Thoracic aorta (tissue), 2 donors: ENCODE data around the gene TMEM145. TPM values are rescaled to one million over a fixed set of nuclear protein-coding genes. Genes with fewer than 3 reads are reported as not detected.

Source experiments
- ATAC-seq: fragments of 150-250 bp; one replicate; pipeline ENCODE4 v1.8.0; 2017; ENCODE audit warnings: low read depth; ENCODE audit not compliant: insufficient number of reproducible peaks, low FRiP score
- DNase-seq: peaks from one replicate; pipeline ENCODE4 v3.0.0-alpha.2; 2020; ENCODE audit warnings: low spot score
- H3K27ac ChIP-seq, 2 donors: fragments of 200-600 bp; sonication (generic); 1 replicate in 1 of 2; 2 replicates in 1 of 2; pipeline ENCODE4 v1.5.1; 2016; ENCODE audit warnings: mild to moderate bottlenecking in 2 of 2, moderate library complexity in 2 of 2
- H3K27me3 ChIP-seq: fragments of 200-600 bp; sonication (generic); replicated peaks from 2 replicates; pipeline ENCODE4 v1.6.0; 2016; ENCODE audit warnings: mild to moderate bottlenecking; ENCODE audit not compliant: insufficient read depth
- H3K36me3 ChIP-seq: fragments of 200-600 bp; sonication (generic); one replicate; pipeline ENCODE4 v1.5.1; 2016
- H3K4me1 ChIP-seq, 2 donors: fragments of 200-600 bp; sonication (generic); 1 replicate in 1 of 2; 2 replicates in 1 of 2; pipeline versions ENCODE4 v1.5.1 to v1.6.0; 2016; ENCODE audit warnings: low read depth in 2 of 2, mild to moderate bottlenecking in 1 of 2; ENCODE audit not compliant: control insufficient read depth in 1 of 2
- H3K4me3 ChIP-seq: fragments of 200-600 bp; sonication (generic); 2 replicates; pipeline ENCODE4 v1.5.1; 2016; ENCODE audit warnings: mild to moderate bottlenecking
- H3K9me3 ChIP-seq: fragments of 200-600 bp; sonication (generic); 2 replicates; pipeline ENCODE4 v1.5.1; 2016
- CTCF ChIP-seq: fragments of 200-600 bp; sonication (generic); IDR thresholded peaks from one replicate; pipeline ENCODE4 v1.5.1; 2019; ENCODE audit warnings: antibody characterized with exemption
- total RNA-seq, 2 donors: library from RNA; depleted of rRNA; stranded (reverse); fragments of >200 nt; gene quantifications; one replicate each; pipeline versions ENCODE4 v1.1.0 to v1.2.3, GENCODE V29; 2016

Gene TMEM145
- total RNA-seq, 2 donors from 2014 or later, result not detected

DNA sequence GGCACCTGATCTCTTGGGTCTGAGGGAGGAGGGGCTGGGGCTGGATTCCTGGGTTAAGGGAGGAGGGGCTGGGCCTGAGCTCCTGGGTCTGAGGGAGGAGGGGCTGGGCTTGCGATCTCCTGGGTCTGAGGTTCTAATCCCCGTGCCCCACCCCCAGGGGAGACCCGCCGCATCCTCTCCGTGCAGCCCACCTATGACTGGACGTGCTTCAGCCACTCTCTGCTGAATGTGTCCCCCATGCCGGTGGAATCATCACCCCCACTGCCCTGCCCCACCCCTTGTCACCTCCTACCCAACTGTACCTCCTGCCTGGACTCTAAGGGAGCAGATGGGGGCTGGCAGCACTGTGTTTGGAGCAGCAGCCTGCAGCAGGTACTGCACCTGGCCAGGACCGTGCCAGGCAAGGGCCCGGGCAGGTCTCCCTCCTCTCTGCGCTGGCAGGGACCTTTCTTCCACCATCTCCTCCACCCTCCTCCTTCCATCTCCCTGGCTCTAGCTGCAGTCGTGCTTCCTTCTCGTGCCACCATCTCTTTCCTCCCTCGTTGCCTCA lies 49.9 kb downstream of the TMEM145 start:
- Histone ChIP-seq H3K4me1 (peaks cover 0 to 34% of the 10 kb centered on the region in 2 donors), H3K36me3 (peaks cover 2% of the 10 kb centered on the region), H3K9me3 (no peaks in the 10 kb centered on the region), H3K4me3 (no peak overlapping the region), H3K27ac (no peak overlapping the region), H3K27me3 (no peaks in the 10 kb centered on the region)
- no peak for ATAC-seq
- no peak for DNase-seq
- TF ChIP-seq CTCF, result no peak

- Histone ChIP-seq H3K4me3 (no peak overlapping the region), H3K27ac (no peak overlapping the region), H3K4me1 (peaks cover 0 to 34% of the 10 kb centered on the region in 2 donors), H3K9me3 (no peaks in the 10 kb centered on the region), H3K36me3 (no peaks in the 10 kb centered on the region), H3K27me3 (no peaks in the 10 kb centered on the region)
- DNase-seq (no peak), ATAC-seq (no peak)
- no peak for TF ChIP-seq CTCF
Measured at GRCh38 chr19:42363614-42364346, 50.7 kb downstream of the TMEM145 start.

GRCh38 chr19:42366673-42367072 lies 53.6 kb downstream of the TMEM145 start:
- Histone ChIP-seq H3K9me3 (no peaks in the 10 kb centered on the region), H3K4me3 (no peak overlapping the region), H3K27ac (no peak overlapping the region), H3K36me3 (no peaks in the 10 kb centered on the region), H3K4me1 (peaks cover 0 to 19% of the 10 kb centered on the region in 2 donors), H3K27me3 (no peaks in the 10 kb centered on the region)
- DNase-seq (no peak), ATAC-seq (no peak)
- TF ChIP-seq CTCF, result no peak

DNA sequence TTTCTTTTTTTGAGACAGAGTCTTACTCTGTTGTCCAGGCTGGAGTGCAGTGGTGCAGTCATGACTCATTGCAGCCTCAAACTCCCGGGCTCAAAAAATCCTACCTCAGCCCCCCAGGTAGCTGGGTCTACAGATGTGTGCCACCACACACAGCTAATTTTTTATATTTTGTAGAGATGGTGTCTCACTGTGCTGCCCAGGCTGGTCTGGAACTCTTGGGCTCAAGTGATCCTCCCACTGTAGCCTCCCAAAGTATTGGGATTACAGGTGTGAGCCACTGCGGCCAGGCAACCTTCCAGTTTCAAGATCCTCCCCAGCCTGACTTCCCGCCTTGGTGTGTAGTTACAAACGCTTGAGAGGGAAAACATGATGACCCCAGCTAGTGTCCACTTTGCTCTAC lies 54.8 kb downstream of the TMEM145 start:
- Histone ChIP-seq H3K27ac (no peak overlapping the region), H3K9me3 (no peaks in the 10 kb centered on the region), H3K27me3 (no peaks in the 10 kb centered on the region), H3K4me3 (no peak overlapping the region), H3K4me1 (peaks cover 0 to 19% of the 10 kb centered on the region in 2 donors), H3K36me3 (no peaks in the 10 kb centered on the region)
- ATAC-seq (no peak), DNase-seq (no peak)
- no peak for TF ChIP-seq CTCF

- Histone ChIP-seq H3K36me3 (no peaks in the 10 kb centered on the region), H3K9me3 (no peaks in the 10 kb centered on the region), H3K4me3 (no peak overlapping the region), H3K27me3 (no peaks in the 10 kb centered on the region), H3K4me1 (peaks cover 0 to 19% of the 10 kb centered on the region in 2 donors), H3K27ac (no peak overlapping the region)
- ATAC-seq (no peak), DNase-seq (no peak)
- TF ChIP-seq CTCF, result no peak
Measured at GRCh38 chr19:42368360-42368759, 55.3 kb downstream of the TMEM145 start.
